ENCODE measurements around the gene IGSF21. TPM values are rescaled to one million over a fixed set of nuclear protein-coding genes. Genes with fewer than 3 reads are reported as not detected.

IGSF21 gene
- total RNA-seq, 4 donors from 2014 or later: 4.7 to 10.2 (median 5.9) TPM

DNA sequence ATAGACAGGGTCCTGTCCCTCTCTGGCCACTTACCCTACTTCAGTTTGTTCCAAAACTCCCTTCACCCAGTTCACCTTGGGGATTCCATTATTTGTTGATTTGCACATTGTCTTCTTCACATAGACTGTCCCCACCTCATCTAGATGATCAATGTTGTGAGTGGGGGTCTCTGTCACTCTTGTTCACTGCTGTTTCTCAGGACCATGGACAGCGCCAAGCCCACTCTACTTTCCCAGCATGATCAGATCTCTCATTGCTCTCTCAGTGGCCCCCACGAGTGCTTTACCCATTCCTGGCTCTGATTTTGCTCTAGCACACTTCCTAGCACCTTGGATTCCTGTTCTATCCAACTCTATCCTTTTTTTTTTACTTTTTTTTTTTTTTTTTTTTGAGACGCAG, 45.4 kb upstream of the IGSF21 start:
- Histone ChIP-seq H3K4me3 (no peak overlapping the region), H3K27me3 (peaks cover 0 to 7% of the 10 kb centered on the region in 2 donors), H3K27ac (no peak overlapping the region), H3K9me3 (no peaks in the 10 kb centered on the region), H3K4me1 (no peaks in the 10 kb centered on the region), H3K36me3 (no peaks in the 10 kb centered on the region)
- TF ChIP-seq POLR2A (IDR thresholded peaks at IDR 0.05): no peak
- TF ChIP-seq EP300 (IDR thresholded peaks at IDR 0.05): no peak
- TF ChIP-seq, protein P1, sequence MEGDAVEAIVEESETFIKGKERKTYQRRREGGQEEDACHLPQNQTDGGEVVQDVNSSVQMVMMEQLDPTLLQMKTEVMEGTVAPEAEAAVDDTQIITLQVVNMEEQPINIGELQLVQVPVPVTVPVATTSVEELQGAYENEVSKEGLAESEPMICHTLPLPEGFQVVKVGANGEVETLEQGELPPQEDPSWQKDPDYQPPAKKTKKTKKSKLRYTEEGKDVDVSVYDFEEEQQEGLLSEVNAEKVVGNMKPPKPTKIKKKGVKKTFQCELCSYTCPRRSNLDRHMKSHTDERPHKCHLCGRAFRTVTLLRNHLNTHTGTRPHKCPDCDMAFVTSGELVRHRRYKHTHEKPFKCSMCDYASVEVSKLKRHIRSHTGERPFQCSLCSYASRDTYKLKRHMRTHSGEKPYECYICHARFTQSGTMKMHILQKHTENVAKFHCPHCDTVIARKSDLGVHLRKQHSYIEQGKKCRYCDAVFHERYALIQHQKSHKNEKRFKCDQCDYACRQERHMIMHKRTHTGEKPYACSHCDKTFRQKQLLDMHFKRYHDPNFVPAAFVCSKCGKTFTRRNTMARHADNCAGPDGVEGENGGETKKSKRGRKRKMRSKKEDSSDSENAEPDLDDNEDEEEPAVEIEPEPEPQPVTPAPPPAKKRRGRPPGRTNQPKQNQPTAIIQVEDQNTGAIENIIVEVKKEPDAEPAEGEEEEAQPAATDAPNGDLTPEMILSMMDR (IDR thresholded peaks at IDR 0.05): no peak
- WGBS, 2 donors: 53 to 65% methylated on average over 3 of the region's 3 CpGs
- DNase-seq (ENCODE audit: low spot score in 2 of 2): no peak

GRCh38 chr1:18064534-18064933, 43.1 kb upstream of the IGSF21 start:
- 18 to 33% methylated on average over 7 of the region's 7 CpGs for whole genome bisulfite sequencing, 2 donors
- H3K27me3 ChIP-seq: no peaks in the 10 kb centered on the region
- no peaks in the 10 kb centered on the region for H3K9me3 ChIP-seq
- H3K4me1 ChIP-seq: no peaks in the 10 kb centered on the region
- TF ChIP-seq EP300 (IDR thresholded peaks at IDR 0.05): no peak
- TF ChIP-seq POLR2A (IDR thresholded peaks at IDR 0.05): no peak
- TF ChIP-seq, protein P1 (IDR thresholded peaks at IDR 0.05): no peak
- no peaks in the 10 kb centered on the region for H3K36me3 ChIP-seq
- no peak for DNase-seq (ENCODE audit: low spot score in 2 of 2)
- no peak overlapping the region for H3K27ac ChIP-seq
- H3K4me3 ChIP-seq: no peak overlapping the region

- 74 to 76% methylated on average over 5 of the region's 5 CpGs for WGBS, 2 donors
- no peaks in the 10 kb centered on the region for H3K4me1 ChIP-seq
- H3K27me3 ChIP-seq: no peaks in the 10 kb centered on the region
- H3K27ac ChIP-seq: no peak overlapping the region
- no peak overlapping the region for H3K4me3 ChIP-seq
- H3K9me3 ChIP-seq: no peaks in the 10 kb centered on the region
- DNase-seq (ENCODE audit: low spot score in 2 of 2): no peak
- H3K36me3 ChIP-seq: no peaks in the 10 kb centered on the region
- TF ChIP-seq EP300 (IDR thresholded peaks at IDR 0.05): no peak
- no peak for TF ChIP-seq POLR2A (IDR thresholded peaks at IDR 0.05)
- TF ChIP-seq, protein P1 (IDR thresholded peaks at IDR 0.05): no peak
These were observed 41.0 kb upstream of the IGSF21 start for GRCh38 chr1:18066576-18066975.

DNA sequence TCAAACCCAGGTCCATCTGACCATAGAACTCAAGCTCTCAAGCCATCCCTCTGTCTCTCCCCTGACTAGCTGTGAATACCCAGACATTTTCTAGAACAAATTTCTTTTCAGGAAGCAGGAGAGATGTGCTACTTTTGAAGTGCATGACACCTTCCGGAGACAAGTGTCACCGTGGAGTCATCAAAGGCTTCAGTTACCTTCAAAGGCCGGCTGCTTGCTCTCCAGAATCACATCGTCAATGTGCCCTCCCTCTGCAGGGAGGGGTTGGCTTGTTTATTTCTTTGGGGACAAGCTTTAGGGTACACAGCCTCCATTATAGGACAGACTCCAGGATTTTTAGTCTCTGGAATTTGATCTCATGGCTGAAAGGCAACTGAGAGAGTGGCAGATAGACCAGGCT, 37.7 kb upstream of the IGSF21 start:
- DNase-seq (ENCODE audit: low spot score in 2 of 2): no peak
- TF ChIP-seq POLR2A (IDR thresholded peaks at IDR 0.05) (no peak), EP300 (IDR thresholded peaks at IDR 0.05) (no peak)
- TF ChIP-seq, protein P1 (IDR thresholded peaks at IDR 0.05): no peak
- H3K4me1 ChIP-seq: no peaks in the 10 kb centered on the region
- no peak overlapping the region for H3K27ac ChIP-seq
- H3K36me3 ChIP-seq: no peaks in the 10 kb centered on the region
- 47 to 56% methylated on average over 4 of the region's 4 CpGs for WGBS, 2 donors
- H3K9me3 ChIP-seq: no peaks in the 10 kb centered on the region
- H3K27me3 ChIP-seq: no peaks in the 10 kb centered on the region
- H3K4me3 ChIP-seq: no peak overlapping the region

GRCh38 chr1:18072066-18072465, 35.5 kb upstream of the IGSF21 start:
- no peak overlapping the region for H3K4me3 ChIP-seq
- no peaks in the 10 kb centered on the region for H3K9me3 ChIP-seq
- H3K36me3 ChIP-seq: no peaks in the 10 kb centered on the region
- WGBS, 2 donors: 73 to 79% methylated on average over 9 of the region's 9 CpGs
- no peaks in the 10 kb centered on the region for H3K4me1 ChIP-seq
- no peak overlapping the region for H3K27ac ChIP-seq
- TF ChIP-seq, protein P1 (IDR thresholded peaks at IDR 0.05): no peak
- TF ChIP-seq POLR2A (IDR thresholded peaks at IDR 0.05) (no peak), EP300 (IDR thresholded peaks at IDR 0.05) (no peak)
- no peak for DNase-seq (ENCODE audit: low spot score in 2 of 2)
- no peaks in the 10 kb centered on the region for H3K27me3 ChIP-seq

Measured in tibial nerve (tissue), 4 donors.